Tibial artery (tissue), 4 donors: ENCODE results near the gene ELK3.

Source experiments
- DNase-seq, 2 donors: peaks; one replicate each; pipeline ENCODE4 v3.0.0-alpha.2; 2019
- H3K27ac ChIP-seq, 2 donors: fragments of 200-600 bp; sonication (generic) in 1 of 2; 1 replicate in 1 of 2; 2 replicates in 1 of 2; pipeline ENCODE4 v1.5.1; 2018 to 2019; ENCODE audit warnings: mild to moderate bottlenecking in 1 of 2
- H3K27me3 ChIP-seq, 2 donors: fragments of 200-600 bp; sonication (generic) in 1 of 2; one replicate each; pipeline versions ENCODE4 v1.5.1 to v1.6.0; 2016 to 2019
- H3K36me3 ChIP-seq, 3 donors: fragments of 200-600 bp; sonication (generic) in 2 of 3; one replicate each; pipeline ENCODE4 v1.5.1; 2016 to 2019; ENCODE audit warnings: mild to moderate bottlenecking in 2 of 3
- H3K4me1 ChIP-seq, 4 donors: fragments of 200-600 bp; sonication (generic) in 2 of 4; 1 replicate in 3 of 4; 2 replicates in 1 of 4; pipeline ENCODE4 v1.5.1; 2016 to 2019
- H3K4me3 ChIP-seq, 2 donors: fragments of 200-600 bp; sonication (generic) in 1 of 2; 1 replicate in 1 of 2; 2 replicates in 1 of 2; pipeline ENCODE4 v1.5.1; 2018 to 2019; ENCODE audit warnings: mild to moderate bottlenecking in 2 of 2
- H3K9me3 ChIP-seq, 3 donors: fragments of 200-600 bp; sonication (generic) in 1 of 3; one replicate each; pipeline ENCODE4 v1.5.1; 2016 to 2019
- CTCF ChIP-seq, 2 experiments: fragments of 200-600 bp in 1 of 2; fragments of 450-650 bp in 1 of 2; IDR thresholded peaks; one replicate each; pipeline ENCODE4 v1.5.1; 2017 to 2019; ENCODE audit warnings: antibody characterized with exemption in 2 of 2, mild to moderate bottlenecking in 1 of 2, moderate library complexity in 1 of 2
- intact Hi-C: fragments of 100-400 bp; cut with DNase I; formaldehyde crosslinking; loops from one replicate; pipeline ENCODE4 v1.15.0; 2023; ENCODE audit warnings: low total_unique reads

The ELK3 gene

GRCh38 chr12:96226401-96226800, 32.2 kb downstream of the ELK3 start:
- Histone ChIP-seq H3K4me3 (no peak overlapping the region), H3K36me3 (no peaks in the 10 kb centered on the region), H3K9me3 (no peaks in the 10 kb centered on the region), H3K4me1 (peaks cover 0 to 9% (median 1%) of the 10 kb centered on the region in 4 donors), H3K27ac (no peak overlapping the region), H3K27me3 (no peaks in the 10 kb centered on the region)
- no peak for TF ChIP-seq CTCF (IDR thresholded peaks at IDR 0.05)
- no peak for DNase-seq
- intact Hi-C loops: no loop called here

DNA sequence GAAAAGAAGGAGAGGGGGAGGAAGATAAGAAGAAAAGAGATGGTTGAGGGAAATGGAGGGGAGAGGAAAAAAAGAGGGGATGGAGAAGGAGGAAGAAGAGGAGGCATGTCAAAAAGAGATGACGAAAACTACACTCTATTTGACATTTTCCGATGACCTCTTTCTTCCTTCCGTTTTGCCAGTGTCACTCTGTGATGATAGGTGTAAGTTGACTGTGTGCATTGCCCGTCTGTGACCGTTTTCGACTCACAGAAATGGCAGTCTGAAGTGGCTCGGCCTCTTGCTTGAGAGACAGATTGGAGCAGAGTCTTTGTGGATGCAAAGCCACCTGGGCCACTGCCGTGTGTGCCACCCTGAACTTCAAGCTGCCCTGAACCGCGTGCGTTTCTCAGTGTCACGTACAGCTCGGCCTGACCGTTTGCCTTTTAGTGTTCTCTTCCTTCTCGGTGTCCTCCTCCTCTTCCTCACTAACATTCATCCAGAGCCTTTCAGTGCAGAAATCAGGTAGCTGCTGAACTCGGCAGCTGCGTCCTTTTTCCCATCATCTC, 32.7 kb downstream of the ELK3 start:
- no peak for TF ChIP-seq CTCF (IDR thresholded peaks at IDR 0.05)
- H3K9me3 ChIP-seq: no peaks in the 10 kb centered on the region
- H3K4me1 ChIP-seq: peaks cover 0 to 9% (median 1%) of the 10 kb centered on the region in 4 donors
- no peaks in the 10 kb centered on the region for H3K36me3 ChIP-seq
- no peak overlapping the region for H3K4me3 ChIP-seq
- no peak overlapping the region for H3K27ac ChIP-seq
- intact Hi-C loops: no loop called here
- no peaks in the 10 kb centered on the region for H3K27me3 ChIP-seq
- no peak for DNase-seq

DNA sequence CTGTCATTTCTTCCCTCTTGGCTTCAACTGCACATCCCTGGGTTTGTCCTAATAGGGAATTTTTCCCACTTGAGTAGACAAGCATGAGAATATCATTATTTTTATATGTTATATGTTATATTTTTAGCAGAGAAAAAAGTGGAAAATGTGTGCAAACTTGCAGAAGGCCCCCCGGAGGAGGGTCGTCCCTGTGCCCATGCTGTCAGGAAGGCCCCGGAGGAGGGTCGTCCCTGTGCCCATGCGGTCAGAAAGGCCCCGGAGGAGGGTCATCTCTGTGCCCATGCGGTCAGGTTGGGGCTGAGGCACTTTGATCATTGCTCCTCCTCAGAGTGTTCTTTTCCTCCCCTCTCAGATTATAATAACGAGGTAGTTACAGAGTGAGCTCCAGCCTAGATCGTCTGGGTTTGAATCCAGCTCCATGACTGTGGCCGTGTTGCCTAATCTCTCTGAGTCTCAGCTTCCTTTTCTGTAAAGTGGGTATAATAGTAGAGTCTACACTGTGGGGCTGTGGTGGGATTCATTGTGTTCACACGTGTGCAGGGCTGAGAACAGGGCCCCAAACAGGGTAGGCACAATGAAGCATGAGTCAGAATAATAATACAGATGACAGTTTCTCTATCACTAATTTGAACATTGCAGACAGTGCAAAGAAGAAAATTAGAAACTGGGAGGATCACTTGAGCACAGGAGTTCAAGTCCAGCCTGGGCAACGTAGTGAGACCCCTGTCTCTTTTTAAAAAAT, 33.4 kb downstream of the ELK3 start:
- H3K27me3 ChIP-seq: no peaks in the 10 kb centered on the region
- H3K9me3 ChIP-seq: no peaks in the 10 kb centered on the region
- H3K27ac ChIP-seq: no peak overlapping the region
- no peak overlapping the region for H3K4me3 ChIP-seq
- no peaks in the 10 kb centered on the region for H3K36me3 ChIP-seq
- no peak for DNase-seq
- intact Hi-C loops: no loop called here
- H3K4me1 ChIP-seq: peaks cover 0 to 9% (median 1%) of the 10 kb centered on the region in 4 donors
- TF ChIP-seq CTCF (IDR thresholded peaks at IDR 0.05): no peak

DNA sequence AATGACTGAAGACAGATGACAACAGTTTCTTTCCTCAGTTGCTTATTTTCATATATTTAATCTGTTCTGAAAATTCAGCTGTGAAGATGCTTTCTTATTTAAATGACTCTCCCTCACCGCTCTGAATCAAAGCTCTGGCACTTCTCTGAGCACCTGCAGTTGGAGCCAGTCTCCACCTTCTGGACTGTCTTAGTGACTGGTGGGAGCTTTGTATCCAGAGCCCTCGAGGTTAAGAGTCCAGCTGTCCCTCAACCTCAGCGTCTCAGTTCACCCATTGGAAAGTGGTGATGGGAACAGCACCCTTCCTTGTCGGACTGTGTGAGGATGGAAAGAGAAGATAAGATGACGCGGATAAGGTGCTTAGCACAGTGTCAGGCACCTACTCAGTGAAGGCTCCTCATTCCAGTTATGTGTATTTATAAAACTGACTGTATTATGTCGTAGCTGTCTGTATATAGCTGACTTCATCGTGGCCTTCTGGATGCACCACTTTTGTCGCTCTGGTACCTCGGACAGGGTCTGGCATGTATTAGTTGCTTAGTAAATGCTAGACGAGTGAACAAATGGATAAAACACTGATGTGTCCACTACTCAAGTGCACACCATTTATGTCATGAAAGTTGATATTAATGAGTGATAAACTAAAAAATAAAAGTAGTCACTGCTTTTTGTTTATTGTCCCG, 34.5 kb downstream of the ELK3 start:
- Histone ChIP-seq H3K27ac (no peak overlapping the region), H3K9me3 (no peaks in the 10 kb centered on the region), H3K4me3 (no peak overlapping the region), H3K36me3 (no peaks in the 10 kb centered on the region), H3K4me1 (peaks cover 0 to 17% (median 3%) of the 10 kb centered on the region in 4 donors), H3K27me3 (no peaks in the 10 kb centered on the region)
- TF ChIP-seq CTCF (IDR thresholded peaks at IDR 0.05): no peak
- no peak for DNase-seq
- intact Hi-C loops: no loop called here

- Histone ChIP-seq H3K4me3 (no peak overlapping the region), H3K9me3 (no peaks in the 10 kb centered on the region), H3K4me1 (peaks cover 0 to 26% (median 17%) of the 10 kb centered on the region in 4 donors), H3K27ac (no peak overlapping the region), H3K36me3 (no peaks in the 10 kb centered on the region), H3K27me3 (no peaks in the 10 kb centered on the region)
- DNase-seq: no peak
- intact Hi-C loops: loop anchor here (10.0 kb wide), 1 partner anchor 164 kb away; no protein-coding TSS in a partner anchor
- no peak for TF ChIP-seq CTCF (IDR thresholded peaks at IDR 0.05)
These were observed 36.5 kb downstream of the ELK3 start for GRCh38 chr12:96230646-96231045.
